ENCODE data around the gene CDK18. TPM values are rescaled to one million over a fixed set of nuclear protein-coding genes. Genes with fewer than 3 reads are reported as not detected.

CDK18 gene

DNA sequence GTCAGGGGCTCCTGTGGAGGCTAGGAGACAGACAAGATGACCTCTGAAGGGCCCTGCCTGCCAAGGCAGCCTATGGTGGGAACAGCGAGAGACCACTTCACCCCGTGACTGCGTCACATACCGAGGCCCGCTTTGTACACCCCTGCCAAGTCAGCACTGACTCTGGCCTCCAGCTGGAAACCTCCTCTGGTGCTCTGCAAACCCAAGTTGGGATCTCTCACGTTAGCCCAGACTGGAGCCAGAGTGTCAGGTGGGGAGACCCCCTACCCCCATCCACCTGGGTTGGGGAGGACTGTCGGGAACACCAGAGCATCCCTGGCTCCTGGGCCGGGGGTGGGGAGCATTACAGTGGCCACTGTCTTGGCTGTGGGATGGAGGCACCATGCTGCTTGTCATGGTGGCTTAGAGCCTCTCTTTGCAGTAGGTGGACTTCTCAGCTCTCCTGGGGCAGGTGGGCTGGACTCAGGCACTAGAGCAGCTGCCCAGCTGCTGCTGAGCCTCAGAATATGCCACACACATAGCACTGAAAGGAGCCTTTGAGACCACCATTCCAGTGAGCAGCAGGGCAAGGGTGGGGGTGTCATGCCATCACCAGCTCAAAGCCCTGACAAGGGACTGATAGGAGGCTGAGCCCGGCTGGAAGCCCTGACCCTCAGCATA, 77.0 kb downstream of the CDK18 start:
- Histone ChIP-seq H2AFZ (ENCODE audit: low read depth, low read length) (no peak overlapping the region), H3K79me1 (replicated peaks; ENCODE audit: low read length, poor library complexity, severe bottlenecking) (no peaks in the 10 kb centered on the region), H2BK12ac (ENCODE audit: low read length in 2 of 2) (no peak overlapping the region), H3K27me3 (ENCODE audit: control insufficient read depth in 1 of 2, insufficient read depth in 1 of 2, low read length in 2 of 2) (peaks cover 66 to 94% of the 10 kb centered on the region in 2 experiments), H3K4me2 (ENCODE audit: low read length, poor library complexity, severe bottlenecking) (no peak overlapping the region), H3K4ac (ENCODE audit: low read depth in 1 of 2, low read length in 2 of 2) (no peak overlapping the region), H3K27ac (ENCODE audit: low read length, poor library complexity, severe bottlenecking) (no peak overlapping the region), H2BK120ac (ENCODE audit: low read depth, low read length) (no peak overlapping the region), H3K18ac (ENCODE audit: low read depth in 1 of 2, low read length in 2 of 2) (no peak overlapping the region), H3K36me3 (ENCODE audit: control insufficient read depth in 1 of 2, insufficient read depth in 2 of 2, low read depth in 1 of 2, low read length in 2 of 2) (no peaks in the 10 kb centered on the region), H2AK5ac (ENCODE audit: low read length, severe bottlenecking) (no peak overlapping the region), H4K91ac (ENCODE audit: low read length) (no peak overlapping the region), H2BK15ac (ENCODE audit: low read depth, poor library complexity, severe bottlenecking) (no peak overlapping the region), H3K14ac (ENCODE audit: low read length in 2 of 2) (no peak overlapping the region), H3K9me3 (ENCODE audit: control insufficient read depth, low read length) (no peaks in the 10 kb centered on the region), H3K9ac (ENCODE audit: low read length) (no peak overlapping the region), H2BK5ac (ENCODE audit: low read depth, low read length, poor library complexity, severe bottlenecking) (no peak overlapping the region), H4K8ac (ENCODE audit: low read length) (no peak overlapping the region), H3K4me1 (ENCODE audit: control insufficient read depth, insufficient read depth, low read depth, low read length) (no peaks in the 10 kb centered on the region), H3K4me3 (ENCODE audit: insufficient read depth in 1 of 2, low read depth in 1 of 2, low read length in 2 of 2) (no peak overlapping the region), H3K23ac (ENCODE audit: low read length in 2 of 2) (no peak overlapping the region)
- 80% methylated on average over 9 of the region's 9 CpGs for WGBS
- no peak for DNase-seq

GRCh38 chr1:205582046-205582445, 77.6 kb downstream of the CDK18 start:
- Histone ChIP-seq H2BK120ac (ENCODE audit: low read depth, low read length) (no peak overlapping the region), H3K9ac (ENCODE audit: low read length) (no peak overlapping the region), H3K27ac (ENCODE audit: low read length, poor library complexity, severe bottlenecking) (no peak overlapping the region), H3K18ac (ENCODE audit: low read depth in 1 of 2, low read length in 2 of 2) (no peak overlapping the region), H3K4me1 (ENCODE audit: control insufficient read depth, insufficient read depth, low read depth, low read length) (no peaks in the 10 kb centered on the region), H2BK5ac (ENCODE audit: low read depth, low read length, poor library complexity, severe bottlenecking) (no peak overlapping the region), H2BK12ac (ENCODE audit: low read length in 2 of 2) (no peak overlapping the region), H2AFZ (ENCODE audit: low read depth, low read length) (no peak overlapping the region), H4K8ac (ENCODE audit: low read length) (no peak overlapping the region), H3K4ac (ENCODE audit: low read depth in 1 of 2, low read length in 2 of 2) (no peak overlapping the region), H3K4me2 (ENCODE audit: low read length, poor library complexity, severe bottlenecking) (no peak overlapping the region), H3K36me3 (ENCODE audit: control insufficient read depth in 1 of 2, insufficient read depth in 2 of 2, low read depth in 1 of 2, low read length in 2 of 2) (no peaks in the 10 kb centered on the region), H2AK5ac (ENCODE audit: low read length, severe bottlenecking) (no peak overlapping the region), H2BK15ac (ENCODE audit: low read depth, poor library complexity, severe bottlenecking) (no peak overlapping the region), H3K9me3 (ENCODE audit: control insufficient read depth, low read length) (no peaks in the 10 kb centered on the region), H3K14ac (ENCODE audit: low read length in 2 of 2) (no peak overlapping the region), H3K27me3 (ENCODE audit: control insufficient read depth in 1 of 2, insufficient read depth in 1 of 2, low read length in 2 of 2) (peaks cover 60 to 88% of the 10 kb centered on the region in 2 experiments), H3K79me1 (replicated peaks; ENCODE audit: low read length, poor library complexity, severe bottlenecking) (no peaks in the 10 kb centered on the region), H3K23ac (ENCODE audit: low read length in 2 of 2) (no peak overlapping the region), H4K91ac (ENCODE audit: low read length) (no peak overlapping the region), H3K4me3 (ENCODE audit: insufficient read depth in 1 of 2, low read depth in 1 of 2, low read length in 2 of 2) (no peak overlapping the region)
- 76% methylated on average over 11 of the region's 11 CpGs for WGBS
- DNase-seq, result no peak

Small RNA genes lying within 50 kb of the gene (small RNA-seq; reads per million reads assigned to genes)
- gene RNU2-19P (ENCODE audit: low read depth), result not detected
